Stimulated activated CD4-positive, alpha-beta T cell treated with anti-CD3 and anti-CD28 coated beads, Interleukin-4, amount 100 ng/mL, for 48 hours (primary cell): ENCODE results near the gene NOP53.
"Not testable (repeated sequence)": the region's sequence is repeated elsewhere in the genome, so short reads cannot be mapped to it uniquely, and the experiment has no call there.

Experiments
- DNase-seq, 2 donors: peaks; one replicate each; pipeline ENCODE4 v3.0.0-alpha.2; 2020; ENCODE audit warnings: low read depth in 2 of 2

The NOP53 gene

DNA sequence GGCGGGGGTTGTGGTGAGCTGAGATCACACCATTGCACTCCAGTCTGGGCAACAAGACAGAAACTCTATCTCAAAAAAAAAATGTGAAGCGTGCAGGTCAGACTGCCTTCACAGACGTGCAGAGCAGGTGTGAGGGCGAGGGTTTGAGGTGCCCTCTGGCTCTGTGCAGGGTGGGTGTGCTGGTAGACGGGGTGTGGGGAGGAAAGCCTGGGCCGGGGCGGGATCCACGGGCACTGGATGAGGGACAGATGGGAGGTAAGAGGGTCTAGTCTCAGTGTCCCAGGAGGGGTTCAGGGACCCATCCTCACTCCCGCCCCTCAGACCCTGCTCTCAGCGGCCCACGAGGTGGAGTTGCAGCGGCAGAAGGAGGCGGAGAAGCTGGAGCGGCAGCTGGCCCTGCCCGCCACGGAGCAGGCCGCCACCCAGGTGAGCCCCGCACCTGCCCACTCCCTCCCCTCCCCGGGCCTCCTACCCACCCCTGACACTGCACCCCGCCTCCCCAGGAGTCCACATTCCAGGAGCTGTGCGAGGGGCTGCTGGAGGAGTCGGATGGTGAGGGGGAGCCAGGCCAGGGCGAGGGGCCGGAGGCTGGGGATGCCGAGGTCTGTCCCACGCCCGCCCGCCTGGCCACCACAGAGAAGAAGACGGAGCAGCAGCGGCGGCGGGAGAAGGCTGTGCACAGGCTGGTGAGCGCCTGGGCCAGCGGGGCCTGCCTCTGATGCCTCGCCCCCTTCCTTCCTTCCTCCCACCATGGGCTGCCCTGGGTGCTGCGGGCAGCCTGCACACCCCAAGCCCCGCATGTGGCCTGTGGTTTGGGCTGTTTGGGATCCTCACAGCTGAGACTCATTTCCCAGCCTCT is 9.1 kb downstream of the NOP53 start:
- no peak for DNase-seq

DNA sequence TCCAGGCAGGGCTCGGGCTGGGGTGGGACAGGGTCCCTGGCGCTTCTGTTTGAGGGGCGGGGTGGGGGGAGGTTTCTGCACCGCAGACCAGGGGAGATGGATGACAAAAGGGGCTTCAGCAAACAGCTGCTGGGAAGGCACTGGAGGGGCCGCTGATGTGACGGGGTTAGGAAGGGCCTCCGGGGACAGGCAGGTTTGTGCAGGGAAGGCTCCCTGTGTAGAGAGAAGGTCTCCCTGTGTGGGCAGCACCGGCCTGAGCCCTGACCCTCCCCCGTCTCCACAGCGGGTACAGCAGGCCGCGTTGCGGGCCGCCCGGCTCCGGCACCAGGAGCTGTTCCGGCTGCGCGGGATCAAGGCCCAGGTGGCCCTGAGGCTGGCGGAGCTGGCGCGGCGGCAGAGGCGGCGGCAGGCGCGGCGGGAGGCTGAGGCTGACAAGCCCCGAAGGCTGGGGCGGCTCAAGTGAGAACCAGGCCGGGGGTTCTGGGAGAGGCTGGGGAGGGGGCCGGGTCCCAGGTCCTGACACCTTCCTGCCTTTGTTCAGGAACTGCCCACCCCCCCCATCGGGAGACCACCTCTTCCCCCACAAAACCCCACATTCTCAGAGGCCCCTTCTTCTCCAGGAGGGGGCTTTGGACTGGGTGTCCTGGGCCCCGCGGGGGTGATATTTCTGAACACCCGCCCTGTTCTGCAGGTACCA is 9.9 kb downstream of the NOP53 start:
- DNase-seq, result no peak

DNA sequence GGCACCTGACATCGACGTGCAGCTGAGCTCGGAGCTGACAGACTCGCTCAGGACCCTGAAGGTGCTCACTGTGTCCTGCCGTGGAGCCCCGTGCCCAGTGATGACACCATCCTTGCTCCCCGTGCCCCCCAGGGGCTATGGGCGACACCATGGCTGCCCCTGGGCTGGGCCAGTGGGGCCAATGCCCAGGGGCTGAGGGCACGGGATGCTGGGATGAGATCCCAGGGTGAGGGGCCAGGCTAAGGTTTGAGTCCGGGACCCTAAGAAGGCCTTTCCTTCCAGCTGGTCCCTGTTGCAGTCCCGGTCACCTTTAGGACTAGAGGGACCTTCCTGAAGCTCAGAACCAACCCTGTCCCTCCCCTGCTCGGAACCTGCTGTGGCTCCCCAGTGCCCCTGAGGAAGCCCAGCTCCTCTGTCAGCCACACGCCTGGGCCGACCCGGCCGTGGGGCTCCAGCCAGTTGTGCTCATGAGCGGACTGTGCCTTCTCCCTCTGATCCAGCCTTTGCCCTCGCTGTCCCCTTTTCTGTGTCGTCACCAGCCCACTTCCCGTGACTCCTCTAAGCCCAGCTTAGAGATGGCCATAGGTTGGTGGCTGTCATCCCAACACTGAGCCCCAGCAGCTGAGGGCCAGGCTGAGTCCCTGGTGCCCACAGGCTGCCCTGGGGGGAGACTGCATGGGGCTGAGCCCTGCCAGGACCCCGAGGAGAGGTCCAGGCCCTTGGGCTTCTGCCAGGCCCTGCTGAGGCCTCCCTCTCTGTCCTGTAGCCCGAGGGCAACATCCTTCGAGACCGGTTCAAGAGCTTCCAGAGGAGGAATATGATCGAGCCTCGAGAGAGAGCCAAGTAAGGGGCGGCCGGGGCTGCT is 10.6 kb downstream of the NOP53 start:
- no peak for DNase-seq

DNA sequence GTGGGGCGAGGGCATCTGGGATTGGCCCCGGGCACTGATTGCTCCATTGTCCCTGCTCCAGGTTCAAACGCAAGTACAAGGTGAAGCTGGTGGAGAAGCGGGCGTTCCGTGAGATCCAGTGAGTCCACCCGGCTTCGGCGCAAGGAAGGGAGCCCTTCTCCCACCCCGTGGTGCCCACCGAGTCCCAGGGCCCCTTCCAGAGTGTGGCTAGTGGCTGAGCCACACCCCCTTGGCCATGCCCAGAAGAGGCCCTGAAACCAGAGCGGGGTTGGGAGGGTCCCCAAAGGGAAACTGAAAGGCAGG is 11.2 kb downstream of the NOP53 start:
- DNase-seq, result no peak

DNA sequence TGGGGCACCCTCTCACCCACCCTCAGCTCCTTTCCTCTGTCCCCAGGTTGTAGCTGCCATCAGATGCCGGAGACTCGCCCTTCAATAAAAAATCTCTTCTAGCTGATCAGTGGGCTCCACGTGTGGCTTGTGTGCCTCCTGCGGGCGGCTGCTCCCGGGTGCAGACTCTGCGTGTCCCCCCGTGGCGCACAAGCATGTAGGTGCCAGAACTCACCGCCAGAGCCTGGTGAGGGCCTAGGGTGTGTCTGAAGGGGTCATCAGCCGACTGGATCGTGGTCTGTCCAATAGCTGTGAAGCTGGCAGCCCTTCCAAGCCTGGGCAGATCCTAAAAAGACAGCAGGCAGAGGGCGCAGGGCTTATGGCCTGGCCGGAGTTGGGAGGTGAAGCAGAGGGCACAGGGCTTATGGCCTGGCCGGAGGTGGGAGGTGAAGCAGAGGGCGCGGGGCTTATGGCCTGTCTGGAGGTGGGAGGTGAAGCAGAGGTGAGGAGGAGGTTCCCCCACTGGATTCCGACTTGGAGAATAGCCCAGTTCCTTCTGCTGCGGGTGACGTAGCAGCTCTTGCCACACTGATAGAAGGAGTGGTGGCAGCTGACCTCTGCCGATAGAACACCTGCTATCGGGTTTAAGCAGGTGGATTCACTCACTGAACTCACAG is 11.7 kb downstream of the NOP53 start:
- DNase-seq, result no peak

DNA sequence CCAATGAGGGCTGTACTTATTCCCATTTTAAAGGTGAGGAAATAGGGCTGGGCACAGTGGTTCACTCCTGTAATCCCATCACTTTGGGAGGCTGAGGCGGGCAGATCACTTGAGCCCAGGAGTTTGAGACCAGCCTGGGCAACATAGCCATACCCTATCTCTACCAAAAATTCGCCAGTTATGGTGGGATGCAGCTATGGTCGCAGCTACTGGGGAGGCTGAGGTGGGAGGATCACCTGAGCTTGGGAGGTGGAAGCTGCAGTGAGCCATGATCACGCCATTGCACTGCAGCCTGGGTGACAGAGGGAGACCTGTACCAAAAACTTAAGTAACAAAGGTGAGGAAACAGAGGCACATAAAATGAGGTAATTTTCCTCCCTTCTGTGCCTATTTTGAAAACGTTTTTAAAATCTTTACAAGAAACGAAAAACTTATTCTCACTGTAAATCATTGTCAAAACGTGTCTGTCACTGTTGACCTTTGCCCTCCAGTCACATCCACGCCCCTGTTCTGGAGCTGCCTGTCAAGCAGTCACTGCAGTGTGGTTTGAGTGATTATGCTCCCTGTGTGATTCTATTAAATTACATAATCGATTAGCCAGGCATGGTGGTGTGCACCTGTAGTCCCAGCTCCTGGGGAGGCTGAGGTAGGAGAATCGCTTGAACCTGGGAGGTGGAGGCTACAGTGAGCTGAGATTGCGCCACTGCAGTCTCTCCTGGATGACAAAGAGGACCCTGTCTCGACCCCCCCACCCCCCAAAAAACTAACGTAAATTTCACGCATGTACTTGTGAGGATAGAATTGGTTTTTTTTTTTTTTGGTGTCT is 12.5 kb downstream of the NOP53 start:
- DNase-seq, result no peak

DNA sequence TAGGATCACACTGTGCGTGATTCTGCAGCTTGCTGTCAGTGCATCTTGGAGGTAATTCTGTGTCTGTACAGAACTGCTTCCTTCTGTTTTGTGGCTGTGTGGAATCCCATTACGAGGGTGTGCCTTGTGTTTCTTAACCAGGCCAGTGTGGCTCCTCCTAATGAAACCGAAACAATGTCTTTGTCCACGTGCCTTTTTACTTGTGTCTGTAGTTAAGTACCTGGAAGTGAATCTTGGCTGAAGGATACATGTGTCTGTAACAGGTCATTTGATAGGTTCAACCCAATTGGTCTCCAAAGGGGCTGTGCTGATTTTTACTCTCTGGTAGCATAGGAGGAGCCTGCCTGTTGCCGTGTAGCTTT is 13.1 kb downstream of the NOP53 start:
- no peak for DNase-seq

DNA sequence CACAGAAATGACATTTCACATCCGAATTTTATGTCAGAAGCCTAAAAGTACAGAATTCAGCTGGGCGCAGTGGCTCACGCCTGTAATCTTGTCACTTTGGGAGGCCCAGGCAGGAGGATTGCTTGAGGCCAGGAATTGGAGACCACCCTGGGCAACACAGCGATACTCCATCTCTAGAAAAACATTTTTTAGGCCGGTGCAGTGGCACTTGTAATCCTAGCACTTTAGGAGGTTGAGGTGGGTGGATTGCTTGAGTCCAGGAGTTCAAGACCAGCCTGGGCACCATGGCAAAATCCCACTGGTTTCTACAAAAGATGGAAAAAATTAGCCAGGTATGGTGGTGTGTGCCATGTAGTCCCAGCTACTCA is 15.3 kb downstream of the NOP53 start:
- no peak for DNase-seq

DNA sequence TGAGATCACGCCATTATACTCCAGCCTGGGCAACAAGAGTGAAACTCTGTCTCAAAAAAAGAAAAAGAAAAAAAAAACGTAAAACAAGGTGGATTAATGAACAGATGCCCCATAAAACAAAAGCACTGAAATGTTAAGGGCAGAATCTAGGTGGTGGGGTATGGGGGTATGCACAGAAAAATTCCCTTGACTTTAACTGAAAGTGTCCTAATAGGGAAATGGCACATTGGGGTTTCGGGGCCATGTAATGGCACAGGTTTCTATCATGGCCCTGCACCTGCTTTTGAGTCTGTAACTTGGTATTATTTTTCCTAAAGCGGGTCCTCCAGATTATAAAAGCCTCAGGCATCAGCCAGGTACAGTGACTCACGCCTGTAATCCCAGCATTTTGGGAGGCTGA is 16.2 kb downstream of the NOP53 start:
- DNase-seq, result no peak

DNA sequence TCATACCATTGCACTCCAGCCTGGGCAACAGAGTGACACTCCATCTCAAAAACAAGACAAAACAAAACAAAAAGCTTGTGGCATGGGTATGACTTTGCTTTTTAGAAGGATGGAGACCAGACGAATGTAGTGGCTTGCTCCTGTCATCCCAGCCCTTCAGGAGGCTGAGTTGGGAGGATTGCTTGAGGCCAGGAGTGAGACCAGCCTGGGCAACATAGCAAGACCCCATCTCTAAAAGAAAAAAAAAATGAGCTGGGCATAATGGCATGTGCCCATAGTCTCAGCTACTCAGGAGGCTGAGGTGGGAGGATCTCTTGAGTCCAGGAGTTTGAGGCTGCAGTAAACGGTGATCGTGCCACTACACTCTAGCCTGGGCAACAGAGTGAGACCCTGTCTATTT is 16.8 kb downstream of the NOP53 start:
- no peak for DNase-seq

DNA sequence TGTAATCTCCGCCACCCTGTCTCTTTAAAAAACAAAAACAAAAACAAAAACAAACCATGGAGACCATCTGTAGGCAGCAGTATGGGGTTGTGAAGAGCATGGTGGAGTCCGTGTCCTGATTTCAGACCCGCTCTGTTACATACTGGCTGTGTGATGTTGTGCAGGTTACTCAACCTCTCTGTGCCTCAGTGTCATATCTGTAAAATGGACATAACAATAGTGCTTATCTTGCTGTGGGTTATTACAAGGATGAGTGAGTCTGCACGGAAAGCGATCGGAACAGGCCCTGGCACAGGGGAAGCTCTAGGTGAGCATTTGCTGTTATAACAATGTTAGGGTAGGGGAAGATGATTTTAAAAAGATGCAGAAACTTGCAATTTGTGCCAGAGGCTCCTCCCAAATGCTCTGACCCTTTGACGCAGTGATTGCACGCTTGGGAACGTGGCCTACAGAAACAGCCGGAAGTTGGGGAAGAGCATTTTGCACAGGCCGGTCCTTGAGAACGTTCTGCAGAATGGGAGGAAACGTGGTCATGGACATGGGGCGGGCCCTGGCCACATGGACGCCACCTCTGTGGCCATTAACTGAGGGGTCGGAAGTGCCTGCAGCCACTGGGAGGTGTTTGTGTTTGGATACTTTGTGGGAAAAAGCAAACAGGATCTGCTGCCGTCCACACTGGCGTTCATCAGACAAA is 17.4 kb downstream of the NOP53 start:
- no peak for DNase-seq

DNA sequence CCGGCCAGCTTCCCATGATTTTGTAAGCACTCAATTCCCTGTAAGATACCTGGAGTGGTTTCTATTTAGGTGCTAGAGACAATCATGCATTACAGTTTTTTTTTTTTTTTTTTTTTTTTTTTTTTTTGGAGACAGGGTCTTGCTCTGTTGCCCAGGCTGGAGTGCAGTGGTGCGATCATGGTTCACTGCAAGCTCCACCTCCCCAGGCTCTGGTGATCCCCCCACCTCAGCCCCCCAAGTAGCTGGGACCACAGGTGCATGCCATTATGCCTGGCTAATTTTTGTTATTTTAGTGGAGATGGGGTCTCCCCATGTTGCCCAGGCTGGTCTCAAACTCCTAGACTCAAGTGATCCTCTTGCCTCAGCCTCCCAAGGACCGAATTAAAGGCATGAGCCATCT is 19.4 kb downstream of the NOP53 start:
- DNase-seq, result not testable (repeated sequence)

DNA sequence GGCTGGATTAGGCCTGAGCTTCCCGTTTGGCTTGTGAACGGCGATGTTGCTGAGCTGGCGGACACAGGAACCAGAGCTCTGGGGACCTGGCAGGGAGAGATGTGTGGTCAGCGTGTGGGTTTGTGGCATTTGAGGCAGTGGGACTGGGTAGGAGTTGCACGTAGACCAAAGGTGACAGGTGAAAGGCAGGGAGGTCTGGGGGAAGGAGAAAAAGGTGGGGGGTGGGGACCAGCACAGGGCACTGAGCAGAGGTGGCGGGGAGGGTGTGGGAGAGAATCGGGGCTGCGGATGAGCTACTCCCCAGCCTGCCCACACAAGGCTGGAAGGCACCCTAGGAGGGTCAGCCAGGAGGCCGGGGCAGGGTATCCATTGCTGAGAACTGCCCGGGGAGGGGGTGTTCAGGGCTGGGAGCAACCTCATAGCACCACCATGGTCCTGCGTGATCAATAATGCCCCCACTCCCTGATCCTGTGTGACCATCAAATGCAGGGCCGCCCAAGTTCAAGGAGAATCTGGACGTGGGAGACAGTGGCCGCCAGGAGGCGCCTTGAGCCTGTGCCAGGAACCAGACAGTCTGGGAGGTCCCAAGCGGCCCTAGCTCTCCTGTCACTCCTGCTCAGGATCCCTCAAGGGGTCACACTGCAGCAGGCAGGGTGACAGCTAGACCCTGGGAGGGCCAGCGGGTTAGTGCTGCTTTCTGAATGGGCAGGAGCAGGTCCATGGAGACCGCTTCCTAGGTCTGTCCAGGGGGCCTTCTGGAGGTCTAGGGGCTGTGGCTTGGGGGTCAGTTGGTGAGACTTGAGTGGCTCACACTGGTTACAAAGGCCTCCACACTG is 20.4 kb downstream of the NOP53 start:
- DNase-seq, result peak in 1 of 2 donors; percentile 28

DNA sequence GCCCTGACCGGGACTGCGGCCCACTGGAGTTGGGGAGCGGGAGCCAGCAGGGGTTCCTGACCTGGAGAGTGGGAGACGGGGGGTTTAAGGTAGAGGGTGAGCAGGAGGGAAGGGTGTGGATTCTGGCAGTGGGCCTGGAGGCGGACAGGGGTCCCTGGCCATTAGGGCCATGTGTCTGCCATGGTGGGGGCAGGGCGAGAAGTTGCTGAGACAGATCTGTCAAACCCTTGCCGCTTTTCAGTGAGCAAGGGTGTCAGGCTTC is 20.9 kb downstream of the NOP53 start:
- no peak for DNase-seq

DNA sequence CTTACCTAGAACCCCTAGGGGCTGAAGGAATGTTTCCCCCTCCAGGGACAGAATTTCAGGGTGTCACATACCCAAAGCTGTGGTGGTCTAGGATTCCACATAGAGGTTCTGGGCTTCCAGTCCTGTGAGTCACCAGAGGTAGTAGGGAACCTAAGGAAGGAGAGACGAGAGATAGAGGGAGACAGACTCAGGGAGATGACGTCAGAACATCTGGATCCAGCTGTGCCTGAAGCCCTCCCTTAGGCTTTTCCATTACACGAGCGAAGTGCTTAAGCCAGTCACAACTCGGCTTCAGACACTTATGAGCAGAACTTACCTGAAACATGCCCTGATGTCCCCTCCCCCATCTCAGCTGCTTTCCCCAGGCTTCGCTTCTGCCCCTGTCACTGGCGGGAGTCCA is 21.3 kb downstream of the NOP53 start:
- no peak for DNase-seq

DNA sequence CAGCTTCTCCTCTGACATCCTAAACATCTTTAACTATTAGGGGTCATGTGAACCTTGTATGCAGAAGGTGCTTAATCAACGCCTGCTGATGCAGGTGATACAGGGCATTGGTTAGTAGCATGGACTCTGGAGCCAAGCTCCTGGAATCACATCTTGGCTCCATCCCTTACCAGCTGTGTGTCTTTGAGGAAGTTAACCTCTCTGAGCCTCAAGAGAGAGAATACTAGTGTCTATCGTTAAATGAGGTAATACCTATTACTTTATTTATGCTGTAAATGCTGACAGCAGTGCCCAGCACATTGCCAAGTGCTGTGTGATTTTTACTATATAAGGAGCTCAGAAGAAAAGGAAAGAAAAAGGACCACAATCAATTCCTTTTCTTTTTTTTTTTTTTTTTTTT is 22.0 kb downstream of the NOP53 start:
- DNase-seq, result no peak

DNA sequence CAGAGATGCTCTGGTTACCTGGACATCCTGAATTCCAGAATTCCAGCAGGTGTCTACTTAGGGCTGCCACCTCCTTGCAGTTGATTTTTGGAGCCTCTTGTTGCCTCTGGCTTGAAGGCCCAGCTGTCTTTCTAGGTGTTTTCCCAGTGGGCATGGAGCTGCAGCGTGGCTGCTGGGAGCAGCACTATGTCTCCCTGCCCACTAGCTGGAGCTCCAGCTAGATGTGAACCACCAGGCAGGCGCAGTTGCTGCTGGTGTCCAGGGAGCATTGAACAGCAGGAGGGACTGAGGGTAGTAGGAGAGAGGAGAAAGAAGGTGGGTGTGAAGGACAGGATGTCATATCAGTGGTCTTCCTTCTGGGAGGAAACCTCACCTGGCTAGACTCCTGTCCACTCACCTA is 23.3 kb downstream of the NOP53 start:
- DNase-seq, result no peak

DNA sequence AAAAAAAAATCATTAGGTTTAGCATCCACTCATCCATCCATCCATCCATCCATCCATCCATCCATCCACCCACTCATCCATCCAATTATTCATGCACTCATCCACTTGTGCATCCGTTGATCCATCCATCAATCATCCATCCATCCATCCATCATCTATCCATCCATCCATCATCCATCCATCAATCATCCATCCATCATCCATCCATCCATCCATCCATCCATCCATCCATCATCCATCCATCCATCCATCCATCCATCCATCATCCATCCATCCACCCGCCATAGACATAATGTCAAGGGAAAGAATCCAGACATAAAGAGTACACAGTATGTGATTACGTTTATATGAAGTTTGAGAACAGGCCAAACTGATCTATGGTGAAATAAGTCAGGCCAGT is 24.2 kb downstream of the NOP53 start:
- no peak for DNase-seq

DNA sequence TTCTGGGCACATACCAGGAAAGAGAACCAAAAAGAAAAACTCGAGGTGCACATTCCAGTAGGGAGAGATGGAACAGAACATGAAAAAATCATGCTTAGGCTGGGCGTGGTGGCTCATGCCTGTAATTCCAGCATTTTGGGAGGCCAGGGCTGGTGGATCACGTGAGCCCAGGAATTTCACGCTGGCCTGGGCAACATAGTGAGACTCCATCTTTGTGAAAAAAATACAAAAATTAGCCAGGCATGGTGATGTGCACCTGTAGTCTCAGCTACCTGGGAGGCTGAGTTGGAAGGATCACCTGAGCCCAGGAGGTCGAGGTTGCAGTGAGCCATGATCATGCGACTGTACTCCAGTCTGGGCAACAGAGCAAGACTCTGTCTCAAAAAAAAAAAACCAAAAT is 25.9 kb downstream of the NOP53 start:
- DNase-seq, result not testable (repeated sequence)

DNA sequence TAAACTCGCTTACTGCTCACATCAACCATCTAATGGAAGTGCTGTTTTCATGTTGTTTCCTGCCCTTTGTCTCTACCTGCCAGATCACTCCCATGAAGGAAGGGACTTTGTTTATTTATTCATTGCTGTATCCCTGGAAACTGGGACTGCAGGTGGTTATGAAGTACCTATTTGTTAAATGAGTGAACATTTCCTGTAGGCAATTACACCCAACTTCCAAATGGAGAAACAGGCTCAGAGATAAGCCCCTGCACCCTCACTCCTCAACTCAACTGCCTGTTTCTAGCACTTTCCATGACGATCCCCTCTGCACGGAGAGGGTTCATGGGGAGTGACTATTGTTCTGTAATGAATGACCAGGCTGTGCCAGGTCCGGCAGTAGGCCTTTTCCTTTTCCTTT is 31.2 kb downstream of the NOP53 start:
- DNase-seq, result no peak
